GM12891 (cell line): ENCODE results near the gene JPH3.

Experiments
- POLR2A ChIP-seq: IDR thresholded peaks from 2 replicates; pipeline ENCODE4 v1.6.1; 2011; ENCODE audit warnings: low read depth, low read length, control low read depth
- POLR2AphosphoS5 ChIP-seq: IDR thresholded peaks from 2 replicates; pipeline ENCODE4 v1.6.1; 2011; ENCODE audit warnings: low read depth, low read length, control low read depth
- SPI1 ChIP-seq: IDR thresholded peaks from 2 replicates; pipeline ENCODE4 v1.6.1; 2011; ENCODE audit warnings: low read depth, low read length, control low read depth
- TAF1 ChIP-seq: IDR thresholded peaks from 2 replicates; pipeline ENCODE4 v1.6.1; 2011; ENCODE audit warnings: low read depth, low read length, control low read depth

DNA sequence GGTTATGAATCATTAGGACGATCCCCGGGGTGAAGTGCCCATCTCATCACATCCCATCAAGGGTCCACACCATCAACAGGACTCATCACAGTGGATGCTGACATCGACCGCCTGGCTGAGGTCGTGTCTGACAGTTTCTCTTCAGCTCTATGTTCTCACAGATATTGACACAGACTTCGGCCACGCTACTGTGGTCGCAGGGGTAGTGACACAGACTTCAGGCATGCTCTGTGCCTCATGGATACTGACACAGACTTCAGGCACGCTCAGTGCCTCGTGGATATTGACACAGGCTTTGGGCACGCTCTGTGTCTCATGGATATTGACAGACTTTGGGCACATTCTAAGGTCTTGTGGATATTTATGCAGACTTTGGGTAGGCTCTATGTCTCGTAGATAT, 113.3 kb downstream of the JPH3 start:
- TF ChIP-seq POLR2A (no peak), TAF1 (no peak), POLR2AphosphoS5 (no peak), SPI1 (no peak)
